Right lobe of liver (tissue), 6 donors: ENCODE results near the gene LONRF2. TPM values are rescaled to one million over a fixed set of nuclear protein-coding genes. Genes with fewer than 3 reads are reported as not detected.

Experiments used
- ATAC-seq, 4 donors: fragments of 200-7000 bp; cut with Tn5 transposase; one replicate each; pipeline ENCODE4 v1.9.1; 2020; ENCODE audit warnings: mild to moderate bottlenecking in 4 of 4, moderate library complexity in 4 of 4
- DNase-seq, 3 donors: peaks; one replicate each; pipeline ENCODE4 v3.0.0-alpha.2; 2020
- H3K27ac ChIP-seq, 3 donors: fragments of 200-600 bp; one replicate each; pipeline ENCODE4 v1.8.0; 2022
- H3K27me3 ChIP-seq, 2 donors: fragments of 200-600 bp; one replicate each; pipeline ENCODE4 v1.8.0; 2022
- H3K36me3 ChIP-seq, 4 donors: fragments of 200-600 bp; sonication (generic) in 1 of 4; one replicate each; pipeline versions ENCODE4 v1.5.1 to v1.8.0; 2017 to 2022; ENCODE audit warnings: control low read depth in 1 of 4
- H3K4me1 ChIP-seq, 4 donors: fragments of 200-600 bp; sonication (generic) in 1 of 4; one replicate each; pipeline versions ENCODE4 v1.5.1 to v1.8.0; 2017 to 2022; ENCODE audit warnings: control low read depth in 1 of 4
- H3K4me3 ChIP-seq, 3 donors: fragments of 200-600 bp; one replicate each; pipeline ENCODE4 v1.8.0; 2022
- H3K9me3 ChIP-seq, 4 donors: fragments of 200-600 bp; sonication (generic) in 1 of 4; one replicate each; pipeline versions ENCODE4 v1.5.1 to v1.8.0; 2017 to 2022; ENCODE audit warnings: control low read depth in 1 of 4
- POLR2A ChIP-seq: fragments of 450-650 bp; IDR thresholded peaks from one replicate; pipeline ENCODE4 v1.6.1; 2017; ENCODE audit warnings: antibody characterized with exemption, mild to moderate bottlenecking
- WGBS: methylation state at CpG from one replicate; pipeline ENCODE4 v1.1.6; 2018; ENCODE audit warnings: low coverage, low lambda C conversion rate; ENCODE audit not compliant: insufficient coverage; ENCODE audit errors: missing lambda C conversion rate; 5-methylcytosine and 5-hydroxymethylcytosine counted together
- intact Hi-C, 2 donors: fragments of 100-400 bp; cut with DNase I; formaldehyde crosslinking; loops; one replicate each; pipeline versions ENCODE4 v1.11.2 to v1.14.1; 2022
- total RNA-seq, 6 experiments: library from RNA; depleted of rRNA in 2 of 6; stranded (reverse); fragments of >200 nt in 2 of 6; fragmentation: NEBNext Ultra II Directional in 3 of 6; extraction: Animal tissue kit (Norgen Biotek cat#: 25700) in 3 of 6; gene quantifications; one replicate each; pipeline versions ENCODE4 v1.1.0 to v1.2.4, GENCODE V29; 2016 to 2023
- TF ChIP-seq, protein P1 (sequence below), 4 donors: fragments of 200-600 bp in 3 of 4; fragments of 450-650 bp in 1 of 4; IDR thresholded peaks; one replicate each; pipeline versions ENCODE4 v1.5.1 to v1.8.0; 2016 to 2022; ENCODE audit warnings: antibody characterized with exemption in 4 of 4, mild to moderate bottlenecking in 2 of 4
- donor health status: DM: no; HTN: yes; CAD: no.
- donor health status: DM: no; HTN: no; CAD: no.
- donor health status: DM: no; HTN: no; CAD: no.
- donor health status: DM: no; HTN: yes; CAD: no.
- donor health status: DM: no; HTN: yes; CAD: no.

LONRF2 gene
- total RNA-seq, 6 experiments from 2014 or later, result 0.51 to 2.5 (median 1.7) TPM

DNA sequence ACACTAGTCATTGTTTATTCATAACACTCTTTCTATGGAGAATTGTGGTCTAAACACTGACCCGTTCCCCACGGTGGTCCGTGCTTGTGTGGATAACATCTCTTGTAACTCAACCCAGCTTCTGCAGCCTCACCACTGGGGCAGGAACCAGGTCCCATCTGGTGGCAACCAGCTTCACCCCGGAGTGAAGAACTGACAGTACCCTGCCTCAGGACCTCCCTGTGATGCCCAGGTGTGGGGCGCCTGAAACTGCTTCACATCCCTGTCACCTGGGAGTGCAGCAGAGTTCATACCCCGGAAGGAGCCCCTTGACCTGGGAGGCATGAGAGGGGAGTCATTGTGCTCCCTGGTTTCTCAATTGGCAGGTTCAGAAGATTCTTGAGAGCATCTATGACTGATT, 81.1 kb downstream of the LONRF2 start:
- 96% methylated on average over 3 of the region's 6 CpGs for WGBS
- Histone ChIP-seq H3K4me3 (no peak overlapping the region), H3K27ac (no peak overlapping the region), H3K36me3 (no peaks in the 10 kb centered on the region), H3K9me3 (no peaks in the 10 kb centered on the region), H3K4me1 (peaks cover 0 to 4% (median 0%) of the 10 kb centered on the region in 4 donors), H3K27me3 (no peaks in the 10 kb centered on the region)
- intact Hi-C loops, result loop anchor here (10.0 kb wide), 1 partner anchor 426 kb away; no protein-coding TSS in a partner anchor
- no peak for TF ChIP-seq POLR2A
- TF ChIP-seq, protein P1, sequence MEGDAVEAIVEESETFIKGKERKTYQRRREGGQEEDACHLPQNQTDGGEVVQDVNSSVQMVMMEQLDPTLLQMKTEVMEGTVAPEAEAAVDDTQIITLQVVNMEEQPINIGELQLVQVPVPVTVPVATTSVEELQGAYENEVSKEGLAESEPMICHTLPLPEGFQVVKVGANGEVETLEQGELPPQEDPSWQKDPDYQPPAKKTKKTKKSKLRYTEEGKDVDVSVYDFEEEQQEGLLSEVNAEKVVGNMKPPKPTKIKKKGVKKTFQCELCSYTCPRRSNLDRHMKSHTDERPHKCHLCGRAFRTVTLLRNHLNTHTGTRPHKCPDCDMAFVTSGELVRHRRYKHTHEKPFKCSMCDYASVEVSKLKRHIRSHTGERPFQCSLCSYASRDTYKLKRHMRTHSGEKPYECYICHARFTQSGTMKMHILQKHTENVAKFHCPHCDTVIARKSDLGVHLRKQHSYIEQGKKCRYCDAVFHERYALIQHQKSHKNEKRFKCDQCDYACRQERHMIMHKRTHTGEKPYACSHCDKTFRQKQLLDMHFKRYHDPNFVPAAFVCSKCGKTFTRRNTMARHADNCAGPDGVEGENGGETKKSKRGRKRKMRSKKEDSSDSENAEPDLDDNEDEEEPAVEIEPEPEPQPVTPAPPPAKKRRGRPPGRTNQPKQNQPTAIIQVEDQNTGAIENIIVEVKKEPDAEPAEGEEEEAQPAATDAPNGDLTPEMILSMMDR (IDR thresholded peaks at IDR 0.05), result no peak
- DNase-seq, result no peak
- no peak for ATAC-seq

DNA sequence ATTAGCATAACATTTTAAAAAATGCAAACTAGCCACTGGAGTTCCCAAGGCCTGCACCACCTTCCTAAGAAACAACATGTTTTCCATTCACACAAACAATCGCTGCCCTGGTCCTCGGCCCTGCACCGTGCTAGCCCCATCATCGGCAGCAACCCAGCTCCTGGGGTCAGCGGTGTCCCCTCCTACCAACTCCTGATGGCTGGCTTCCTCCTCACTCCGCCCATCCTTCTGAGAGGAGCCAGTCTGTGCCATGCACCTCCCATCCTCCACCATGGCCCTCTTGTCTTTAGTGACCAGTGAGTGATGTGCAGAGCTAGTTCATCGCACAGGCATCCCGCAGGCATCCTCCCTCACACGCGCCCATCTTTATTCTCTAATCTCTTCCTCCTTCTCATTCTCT, 81.9 kb downstream of the LONRF2 start:
- intact Hi-C loops, result loop anchor here (10.0 kb wide), 1 partner anchor 426 kb away; no protein-coding TSS in a partner anchor
- Histone ChIP-seq H3K36me3 (no peaks in the 10 kb centered on the region), H3K27me3 (no peaks in the 10 kb centered on the region), H3K4me1 (peaks cover 0 to 4% (median 0%) of the 10 kb centered on the region in 4 donors), H3K9me3 (no peaks in the 10 kb centered on the region), H3K4me3 (no peak overlapping the region), H3K27ac (no peak overlapping the region)
- WGBS, result 90% methylated on average over 9 of the region's 10 CpGs
- TF ChIP-seq, protein P1 (IDR thresholded peaks at IDR 0.05), result no peak
- TF ChIP-seq POLR2A, result no peak
- no peak for ATAC-seq
- no peak for DNase-seq

DNA sequence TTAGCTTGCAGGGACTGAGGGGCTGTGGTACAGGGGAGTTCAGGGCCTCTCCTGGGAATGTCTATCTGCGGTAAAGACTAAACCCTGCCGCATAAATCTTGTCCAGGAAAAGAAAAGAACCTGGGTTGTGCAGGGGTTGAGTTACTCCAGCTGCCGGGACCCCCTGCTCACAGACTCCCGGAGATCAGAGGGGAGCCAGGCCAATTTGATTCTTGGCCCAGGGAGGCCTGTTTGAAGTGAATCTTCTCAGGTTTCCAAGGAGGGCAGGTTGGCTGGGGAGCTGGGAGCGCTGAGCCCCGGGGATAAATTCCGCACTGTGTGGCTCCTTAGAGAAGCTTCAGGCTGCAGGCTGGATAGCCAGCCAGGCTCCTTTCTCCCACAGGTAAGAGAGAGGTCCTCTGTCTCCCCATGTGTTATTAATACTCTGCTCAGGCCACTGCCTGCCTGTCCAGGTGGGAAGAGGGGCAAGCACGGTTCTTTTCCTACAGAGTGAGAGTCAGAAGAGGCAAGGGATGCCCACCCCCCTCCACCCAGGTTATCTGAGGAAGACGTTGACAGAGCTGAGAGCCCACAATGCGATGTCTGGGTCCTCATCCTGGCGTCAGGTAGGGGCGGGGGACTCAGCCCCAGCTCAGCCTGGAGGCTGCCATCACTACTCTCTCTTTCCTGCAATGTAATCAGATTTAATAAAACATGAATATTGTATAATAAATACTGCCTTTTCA, 82.7 kb downstream of the LONRF2 start:
- DNase-seq, result no peak
- no peaks in the 10 kb centered on the region for H3K9me3 ChIP-seq
- H3K27ac ChIP-seq, result no peak overlapping the region
- intact Hi-C loops, result loop anchor here (10.0 kb wide), 1 partner anchor 425 kb away; no protein-coding TSS in a partner anchor
- WGBS, result 79% methylated on average over 7 of the region's 12 CpGs
- no peaks in the 10 kb centered on the region for H3K27me3 ChIP-seq
- H3K4me3 ChIP-seq, result no peak overlapping the region
- TF ChIP-seq, protein P1 (IDR thresholded peaks at IDR 0.05), result no peak
- TF ChIP-seq POLR2A, result no peak
- H3K4me1 ChIP-seq, result peaks cover 0 to 4% (median 0%) of the 10 kb centered on the region in 4 donors
- no peaks in the 10 kb centered on the region for H3K36me3 ChIP-seq
- ATAC-seq, result no peak

DNA sequence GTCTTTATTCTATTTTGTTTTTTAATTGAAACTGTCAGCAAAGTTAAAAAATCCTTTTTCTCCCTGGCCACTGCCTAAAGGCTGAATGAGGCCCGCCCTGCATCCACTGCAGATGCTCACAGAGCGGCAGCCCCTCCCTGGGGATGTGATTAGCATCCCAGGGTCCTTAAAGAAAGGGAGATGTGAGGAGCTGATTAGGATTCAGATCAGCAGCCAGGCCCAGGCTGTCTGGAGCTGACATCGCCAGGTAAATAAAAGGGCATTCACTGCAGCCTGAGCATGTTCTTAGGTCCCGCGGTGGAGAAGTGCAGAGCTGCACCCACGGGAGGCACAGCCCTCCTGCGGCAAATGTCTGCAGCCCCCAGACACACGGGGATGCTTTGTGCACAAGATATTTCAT, 83.8 kb downstream of the LONRF2 start:
- no peaks in the 10 kb centered on the region for H3K9me3 ChIP-seq
- intact Hi-C loops, result no loop called here
- DNase-seq (no peak), ATAC-seq (no peak)
- H3K27me3 ChIP-seq, result no peaks in the 10 kb centered on the region
- no peak overlapping the region for H3K4me3 ChIP-seq
- TF ChIP-seq, protein P1 (IDR thresholded peaks at IDR 0.05), result no peak
- TF ChIP-seq POLR2A, result no peak
- H3K4me1 ChIP-seq, result peaks cover 0 to 4% (median 0%) of the 10 kb centered on the region in 4 donors
- 72% methylated on average over 3 of the region's 8 CpGs for WGBS
- no peaks in the 10 kb centered on the region for H3K36me3 ChIP-seq
- no peak overlapping the region for H3K27ac ChIP-seq
